Measurements from ENCODE around the gene BICC1.

The BICC1 gene

DNA sequence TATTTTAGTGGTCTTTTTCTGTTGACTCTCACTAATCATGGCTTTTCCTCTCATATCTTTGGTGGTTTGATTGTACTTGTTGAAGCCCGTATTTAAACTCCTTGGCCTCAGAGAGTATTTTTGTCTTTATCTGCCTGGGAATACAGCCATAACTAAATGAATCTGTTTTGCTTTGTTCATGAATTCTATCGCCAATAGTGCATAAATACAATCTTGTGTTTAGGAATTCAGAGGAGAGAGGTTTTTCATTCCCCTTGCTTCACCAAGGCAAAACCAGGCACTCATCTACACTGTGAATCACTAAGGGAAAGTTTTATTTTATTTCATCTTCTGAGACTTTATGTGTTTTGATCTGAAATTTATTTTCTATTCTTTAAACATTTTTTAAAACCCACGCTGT lies 152.7 kb downstream of the BICC1 start:
- TF ChIP-seq, protein P1, sequence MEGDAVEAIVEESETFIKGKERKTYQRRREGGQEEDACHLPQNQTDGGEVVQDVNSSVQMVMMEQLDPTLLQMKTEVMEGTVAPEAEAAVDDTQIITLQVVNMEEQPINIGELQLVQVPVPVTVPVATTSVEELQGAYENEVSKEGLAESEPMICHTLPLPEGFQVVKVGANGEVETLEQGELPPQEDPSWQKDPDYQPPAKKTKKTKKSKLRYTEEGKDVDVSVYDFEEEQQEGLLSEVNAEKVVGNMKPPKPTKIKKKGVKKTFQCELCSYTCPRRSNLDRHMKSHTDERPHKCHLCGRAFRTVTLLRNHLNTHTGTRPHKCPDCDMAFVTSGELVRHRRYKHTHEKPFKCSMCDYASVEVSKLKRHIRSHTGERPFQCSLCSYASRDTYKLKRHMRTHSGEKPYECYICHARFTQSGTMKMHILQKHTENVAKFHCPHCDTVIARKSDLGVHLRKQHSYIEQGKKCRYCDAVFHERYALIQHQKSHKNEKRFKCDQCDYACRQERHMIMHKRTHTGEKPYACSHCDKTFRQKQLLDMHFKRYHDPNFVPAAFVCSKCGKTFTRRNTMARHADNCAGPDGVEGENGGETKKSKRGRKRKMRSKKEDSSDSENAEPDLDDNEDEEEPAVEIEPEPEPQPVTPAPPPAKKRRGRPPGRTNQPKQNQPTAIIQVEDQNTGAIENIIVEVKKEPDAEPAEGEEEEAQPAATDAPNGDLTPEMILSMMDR (conservative IDR thresholded peaks at IDR 0.05; ENCODE audit: low read length): no peak
- TF ChIP-seq EZH2phosphoT487 (IDR thresholded peaks at IDR 0.05; ENCODE audit: borderline replicate concordance): no peak
- Histone ChIP-seq H3F3A (ENCODE audit: low read depth) (no peaks in the 10 kb centered on the region), H3K4me2 (ENCODE audit: low read depth, low read length, poor library complexity, severe bottlenecking) (peak overlapping the region; percentile 46), H3K4me1 (ENCODE audit: insufficient read depth, low read length, poor library complexity, severe bottlenecking) (no peaks in the 10 kb centered on the region), H3K9ac (ENCODE audit: low read depth, low read length, poor library complexity, severe bottlenecking) (no peak overlapping the region), H3K27me3 (ENCODE audit: insufficient read depth, low read length, poor library complexity, severe bottlenecking) (no peaks in the 10 kb centered on the region), H4K20me1 (ENCODE audit: insufficient read depth, low read length, poor library complexity, severe bottlenecking) (no peaks in the 10 kb centered on the region), H3K36me3 (ENCODE audit: insufficient read depth, low read length) (no peaks in the 10 kb centered on the region), H3K79me2 (ENCODE audit: insufficient read depth, low read length) (no peaks in the 10 kb centered on the region), H3K9me2 (replicated peaks; ENCODE audit: low read depth, low read length) (no peaks in the 10 kb centered on the region), H3K9me3 (ENCODE audit: insufficient read depth, low read depth, low read length) (0 out of 2 replicates have a peak, but pooled peaks cover 4% of the 10 kb centered on the region), H3K4me3 (ENCODE audit: low read length, poor library complexity, severe bottlenecking) (no peak overlapping the region), H2AFZ (ENCODE audit: low read length) (no peak overlapping the region)

DNA sequence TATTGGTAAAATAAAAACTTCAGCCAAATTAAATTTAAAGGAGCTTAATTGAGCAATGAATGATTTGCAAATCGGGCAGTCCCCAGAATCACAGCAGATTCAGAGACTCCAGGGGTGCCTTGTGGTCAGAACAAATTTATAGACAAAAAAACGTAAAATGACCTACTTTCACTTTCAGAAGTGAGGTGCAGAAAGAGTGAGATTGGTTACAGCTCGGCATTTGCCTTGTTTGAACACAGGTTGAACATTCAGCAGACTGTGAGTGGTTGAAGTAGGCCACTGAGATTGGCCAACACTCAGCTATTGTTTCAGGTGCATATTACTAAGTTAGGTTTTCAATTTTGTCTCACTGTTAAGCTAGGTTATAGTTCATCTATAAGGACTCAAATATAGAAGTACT lies 153.4 kb downstream of the BICC1 start:
- Histone ChIP-seq H4K20me1 (ENCODE audit: insufficient read depth, low read length, poor library complexity, severe bottlenecking) (no peaks in the 10 kb centered on the region), H3F3A (ENCODE audit: low read depth) (no peaks in the 10 kb centered on the region), H3K27me3 (ENCODE audit: insufficient read depth, low read length, poor library complexity, severe bottlenecking) (no peaks in the 10 kb centered on the region), H3K4me2 (ENCODE audit: low read depth, low read length, poor library complexity, severe bottlenecking) (peak overlapping the region; percentile 46), H3K9ac (ENCODE audit: low read depth, low read length, poor library complexity, severe bottlenecking) (no peak overlapping the region), H3K4me3 (ENCODE audit: low read length, poor library complexity, severe bottlenecking) (peak overlapping the region; percentile 42), H3K79me2 (ENCODE audit: insufficient read depth, low read length) (no peaks in the 10 kb centered on the region), H3K4me1 (ENCODE audit: insufficient read depth, low read length, poor library complexity, severe bottlenecking) (no peaks in the 10 kb centered on the region), H3K9me2 (replicated peaks; ENCODE audit: low read depth, low read length) (no peaks in the 10 kb centered on the region), H3K36me3 (ENCODE audit: insufficient read depth, low read length) (no peaks in the 10 kb centered on the region), H2AFZ (ENCODE audit: low read length) (no peak overlapping the region), H3K9me3 (ENCODE audit: insufficient read depth, low read depth, low read length) (0 out of 2 replicates have a peak, but pooled peaks cover 4% of the 10 kb centered on the region)
- no peak for TF ChIP-seq EZH2phosphoT487 (IDR thresholded peaks at IDR 0.05; ENCODE audit: borderline replicate concordance)
- TF ChIP-seq, protein P1 (conservative IDR thresholded peaks at IDR 0.05; ENCODE audit: low read length): no peak

DNA sequence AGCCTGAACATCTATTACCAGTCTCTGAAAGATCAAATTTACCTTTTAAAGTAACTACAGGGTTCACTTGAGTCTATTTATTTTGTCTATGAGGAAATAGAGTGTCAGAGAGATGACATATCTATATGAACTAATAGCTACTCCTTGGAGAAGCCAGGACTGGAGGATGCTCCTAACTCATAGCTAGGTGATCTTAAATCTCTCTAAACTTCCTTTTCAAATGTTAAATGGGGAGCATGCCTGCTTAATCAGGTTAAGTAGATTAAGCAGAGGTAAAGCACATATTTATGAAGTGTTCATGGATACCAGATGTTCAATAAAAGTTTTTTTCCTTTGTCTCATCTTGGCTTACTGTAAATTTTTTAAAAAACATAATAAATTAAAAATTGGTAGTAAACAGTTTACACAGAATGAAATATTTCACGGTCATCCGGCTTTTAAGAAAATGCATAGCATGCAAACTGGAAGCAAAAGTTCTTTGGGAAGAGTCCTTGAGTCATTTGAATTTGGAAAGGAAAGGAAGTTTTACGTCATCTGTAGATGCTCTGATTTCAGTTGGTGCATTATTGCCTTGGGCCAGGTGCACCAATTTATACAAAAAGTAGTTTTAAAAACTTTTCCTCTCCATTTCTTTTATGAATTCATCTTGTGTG lies 155.1 kb downstream of the BICC1 start:
- Histone ChIP-seq H3K9me2 (replicated peaks; ENCODE audit: low read depth, low read length) (no peaks in the 10 kb centered on the region), H3K4me2 (ENCODE audit: low read depth, low read length, poor library complexity, severe bottlenecking) (no peak overlapping the region)

More for the DNA sequence above, 155.1 kb downstream of the BICC1 start:
- Histone ChIP-seq H3K79me2 (ENCODE audit: insufficient read depth, low read length) (no peaks in the 10 kb centered on the region), H3K9ac (ENCODE audit: low read depth, low read length, poor library complexity, severe bottlenecking) (no peak overlapping the region), H3K9me3 (ENCODE audit: insufficient read depth, low read depth, low read length) (0 out of 2 replicates have a peak, but pooled peaks cover 4% of the 10 kb centered on the region), H2AFZ (ENCODE audit: low read length) (no peak overlapping the region), H3K4me3 (ENCODE audit: low read length, poor library complexity, severe bottlenecking) (no peak overlapping the region), H3K36me3 (ENCODE audit: insufficient read depth, low read length) (no peaks in the 10 kb centered on the region), H4K20me1 (ENCODE audit: insufficient read depth, low read length, poor library complexity, severe bottlenecking) (no peaks in the 10 kb centered on the region), H3F3A (ENCODE audit: low read depth) (no peaks in the 10 kb centered on the region), H3K27me3 (ENCODE audit: insufficient read depth, low read length, poor library complexity, severe bottlenecking) (no peaks in the 10 kb centered on the region), H3K4me1 (ENCODE audit: insufficient read depth, low read length, poor library complexity, severe bottlenecking) (no peaks in the 10 kb centered on the region)
- TF ChIP-seq, protein P1 (conservative IDR thresholded peaks at IDR 0.05; ENCODE audit: low read length): no peak
